OCI-LY7 (cell line): Measurements from ENCODE around the gene WNT11. TPM values are rescaled to one million over a fixed set of nuclear protein-coding genes. Genes with fewer than 3 reads are reported as not detected.

Experiments
- BruUV-seq: library from RNA; stranded (reverse); fragments of 400-500 nt; replicated peaks from 2 replicates; lab custom pipeline; 2021; lab: Mats Ljungman, UMichigan
- CTCF ChIA-PET: fragments of 300-600 bp; sonication (Branson Sonifier 250); formaldehyde crosslinking; loops from one replicate; lab custom pipeline; 2022; ENCODE audit warnings: antibody characterized with exemption; ENCODE audit not compliant: unreplicated experiment; lab: Charles Lee
- POLR2A ChIA-PET: fragments of 300-600 bp; sonication (Branson Sonifier 250); formaldehyde crosslinking; loops from one replicate; lab custom pipeline; 2022; ENCODE audit warnings: antibody characterized with exemption; lab: Charles Lee
- DNase-seq: peaks from one replicate; pipeline ENCODE4 v3.0.0-alpha.2; 2015; ENCODE audit warnings: low spot score
- H2AFZ ChIP-seq: fragments of 200-600 bp; sonication (generic), shearing (Covaris generic); 2 replicates; pipeline ENCODE4 v1.6.1; 2014; ENCODE audit warnings: mild to moderate bottlenecking, antibody characterized with exemption, low read length, moderate library complexity
- H3K27ac ChIP-seq: fragments of 200-600 bp; sonication (generic); 2 replicates; pipeline ENCODE4 v1.5.1; 2014; ENCODE audit warnings: mixed run types, low read depth, mild to moderate bottlenecking, moderate library complexity, low read length, inconsistent platforms; ENCODE audit not compliant: poor library complexity, severe bottlenecking
- H3K36me3 ChIP-seq: fragments of 200-600 bp; sonication (generic); 2 replicates; pipeline ENCODE4 v1.6.1; 2014; ENCODE audit warnings: mild to moderate bottlenecking, antibody characterized with exemption, low read length, moderate library complexity, mixed read lengths; ENCODE audit not compliant: insufficient read depth
- H3K4me1 ChIP-seq: fragments of 200-600 bp; sonication (generic); 2 replicates; pipeline ENCODE4 v1.5.1; 2014; ENCODE audit warnings: mild to moderate bottlenecking, low read length; ENCODE audit not compliant: insufficient read depth, poor library complexity, severe bottlenecking
- H3K4me2 ChIP-seq: fragments of 200-600 bp; sonication (generic); 2 replicates; pipeline ENCODE4 v1.6.1; 2014; ENCODE audit warnings: mild to moderate bottlenecking, low read length
- H3K4me3 ChIP-seq: fragments of 200-600 bp; sonication (generic); 2 replicates; pipeline ENCODE4 v1.5.1; 2014; ENCODE audit warnings: mild to moderate bottlenecking, low read depth, low read length; ENCODE audit not compliant: poor library complexity, severe bottlenecking
- H3K79me2 ChIP-seq: fragments of 200-600 bp; sonication (generic); 2 replicates; pipeline ENCODE4 v1.6.1; 2016; ENCODE audit warnings: low read depth, mild to moderate bottlenecking, low read length, moderate library complexity, mixed read lengths; ENCODE audit not compliant: insufficient read depth
- H3K9me2 ChIP-seq: fragments of 200-600 bp; sonication (generic); 2 replicates; pipeline ENCODE4 v1.6.1; 2016; ENCODE audit warnings: mild to moderate bottlenecking, low read length, mixed read lengths; ENCODE audit not compliant: insufficient read depth
- H3K9me3 ChIP-seq: fragments of 200-600 bp; sonication (generic); 2 replicates; pipeline ENCODE4 v1.6.1; 2014; ENCODE audit warnings: mild to moderate bottlenecking, mixed run types, low read length, mixed read lengths
- H4K20me1 ChIP-seq: fragments of 200-600 bp; sonication (generic); 2 replicates; pipeline ENCODE4 v1.6.1; 2014; ENCODE audit warnings: mild to moderate bottlenecking, antibody characterized with exemption, low read length, moderate library complexity, mixed read lengths; ENCODE audit not compliant: insufficient read depth
- CTCF ChIP-seq: fragments of 200-600 bp; sonication (generic); conservative IDR thresholded peaks from 2 replicates; pipeline ENCODE4 v1.5.1; 2014; ENCODE audit warnings: mild to moderate bottlenecking, antibody characterized with exemption, low read length, moderate library complexity, mixed read lengths
- EZH2phosphoT487 ChIP-seq: fragments of 200-600 bp; sonication (generic); IDR thresholded peaks from 2 replicates; pipeline ENCODE4 v1.6.1; 2018; ENCODE audit warnings: low read depth, borderline replicate concordance, mild to moderate bottlenecking, mixed run types, antibody characterized with exemption, low read length, moderate library complexity, mixed read lengths
- intact Hi-C: fragments of 100-400 bp; cut with micrococcal nuclease; formaldehyde crosslinking; loops from one replicate; pipeline ENCODE4 v1.10.0; 2022; ENCODE audit not compliant: unreplicated experiment
- total RNA-seq, 2 experiments: library from RNA; depleted of rRNA in 1 of 2; stranded (reverse); fragments of >200 nt in 1 of 2; shearing (Covaris generic) in 1 of 2; gene quantifications; 2 replicates each; pipeline ENCODE4 v1.2.3, GENCODE V29; 2014 to 2022

WNT11 gene
- total RNA-seq, 2 experiments from 2014 or later = not detected

- H3K27ac ChIP-seq = no peak overlapping the region
- H3K4me1 ChIP-seq = no peaks in the 10 kb centered on the region
- no peaks in the 10 kb centered on the region for H3K9me2 ChIP-seq
- H3K9me3 ChIP-seq = no peaks in the 10 kb centered on the region
- no peak overlapping the region for H3K4me2 ChIP-seq
- TF ChIP-seq CTCF = no peak
- TF ChIP-seq EZH2phosphoT487 = no peak
- no peak for DNase-seq
- H4K20me1 ChIP-seq = no peaks in the 10 kb centered on the region
- H2AFZ ChIP-seq = no peak overlapping the region
- ChIA-PET CTCF (interaction anchor here (1.1 kb wide), 1 partner anchor 22 kb away, joined by 3 read pairs; no protein-coding TSS in a partner anchor), POLR2A (no interaction called here)
- no peaks in the 10 kb centered on the region for H3K79me2 ChIP-seq
- H3K4me3 ChIP-seq = no peak overlapping the region
- no peaks in the 10 kb centered on the region for H3K36me3 ChIP-seq
- BruUV-seq = no TSS peak
- intact Hi-C loops = no loop called here
Measured at GRCh38 chr11:76179147-76179546, 27.2 kb downstream of the WNT11 start.

- Histone ChIP-seq H3K9me3 (no peaks in the 10 kb centered on the region), H3K36me3 (no peaks in the 10 kb centered on the region), H4K20me1 (no peaks in the 10 kb centered on the region), H3K27ac (no peak overlapping the region), H3K4me2 (no peak overlapping the region), H3K79me2 (no peaks in the 10 kb centered on the region), H3K4me1 (no peaks in the 10 kb centered on the region), H3K4me3 (no peak overlapping the region), H2AFZ (no peak overlapping the region), H3K9me2 (no peaks in the 10 kb centered on the region)
- BruUV-seq = no TSS peak
- DNase-seq = no peak
- intact Hi-C loops = no loop called here
- TF ChIP-seq EZH2phosphoT487 (no peak), CTCF (no peak)
- ChIA-PET CTCF (no interaction called here), POLR2A (no interaction called here)
Measured at GRCh38 chr11:76177250-76177686, 29.0 kb downstream of the WNT11 start.

GRCh38 chr11:76176463-76176862 is 29.8 kb downstream of the WNT11 start:
- CTCF ChIA-PET = no interaction called here
- H3K4me1 ChIP-seq = no peaks in the 10 kb centered on the region
- TF ChIP-seq CTCF (no peak), EZH2phosphoT487 (no peak)
- no peak overlapping the region for H3K27ac ChIP-seq
- H3K4me3 ChIP-seq = no peak overlapping the region
- no peaks in the 10 kb centered on the region for H3K36me3 ChIP-seq
- no peaks in the 10 kb centered on the region for H3K9me3 ChIP-seq
- POLR2A ChIA-PET = interaction anchor here (1.0 kb wide), 1 partner anchor 54 kb away, joined by 3 read pairs; no protein-coding TSS in a partner anchor
- no TSS peak for BruUV-seq
- H3K9me2 ChIP-seq = no peaks in the 10 kb centered on the region
- no peak overlapping the region for H3K4me2 ChIP-seq
- no peaks in the 10 kb centered on the region for H3K79me2 ChIP-seq
- H2AFZ ChIP-seq = no peak overlapping the region
- no peaks in the 10 kb centered on the region for H4K20me1 ChIP-seq
- intact Hi-C loops = no loop called here
- DNase-seq = no peak
